ENCODE results near the gene MARK3.

Gene MARK3

GRCh38 chr14:103398427-103399195 lies 13.4 kb downstream of the MARK3 start:
- DNase-seq: peak in 2 of 3 donors; percentile 31 to 47

DNA sequence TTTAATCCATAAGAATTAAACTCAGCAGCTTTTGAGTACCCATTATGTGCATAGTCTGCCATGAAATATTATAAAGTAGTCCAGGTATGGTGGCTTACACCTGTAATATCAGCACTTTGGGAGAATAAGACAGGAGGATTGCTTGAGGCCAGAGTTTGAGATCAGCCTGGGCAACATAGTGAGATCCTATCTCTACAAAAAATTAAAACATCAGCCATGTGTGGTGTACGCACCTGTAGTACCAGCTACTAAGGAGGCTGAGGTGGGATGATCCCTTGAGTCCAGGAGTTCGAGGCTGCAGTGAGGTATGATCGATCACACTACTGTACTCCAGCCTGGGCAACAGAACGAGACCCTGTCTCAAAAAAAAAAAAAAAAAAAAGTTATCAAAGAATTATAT lies 15.3 kb downstream of the MARK3 start:
- no peak for DNase-seq

- DNase-seq: peak; percentile 37 to 59 (median 58)
Observed at GRCh38 chr14:103401223-103402214, 16.3 kb downstream of the MARK3 start.

DNA sequence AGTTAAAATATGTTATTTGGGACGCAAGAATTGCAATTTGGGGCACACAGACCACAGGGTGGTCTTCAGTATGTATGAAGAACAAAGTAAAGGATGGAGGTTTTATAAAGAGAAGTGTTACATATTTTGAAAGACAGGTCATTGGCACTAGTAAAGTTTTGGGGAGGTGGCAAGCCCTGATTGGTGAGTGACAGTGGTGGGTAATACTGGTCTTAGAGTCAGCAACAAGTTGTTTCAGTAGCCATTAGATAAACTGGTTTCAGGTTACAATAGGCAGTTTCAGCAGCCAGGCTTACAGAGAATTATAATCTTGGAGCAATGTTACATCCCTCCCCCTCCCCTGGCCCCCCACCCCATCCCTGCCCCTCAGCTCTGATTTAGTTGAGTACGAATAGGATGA lies 17.5 kb downstream of the MARK3 start:
- no peak for DNase-seq

GRCh38 chr14:103404032-103404918 lies 19.1 kb downstream of the MARK3 start:
- DNase-seq: no peak

- DNase-seq: no peak
Observed at GRCh38 chr14:103404920-103405319, 19.7 kb downstream of the MARK3 start.

- no peak for DNase-seq
Observed at GRCh38 chr14:103408491-103409155, 23.4 kb downstream of the MARK3 start.

- no peak for DNase-seq
Observed at GRCh38 chr14:103416916-103417315, 31.7 kb downstream of the MARK3 start.

GRCh38 chr14:103418481-103418818 lies 33.2 kb downstream of the MARK3 start:
- peak; percentile 94 to 98 (median 96) for DNase-seq

- no peak for DNase-seq
Observed at GRCh38 chr14:103421556-103421955, 36.3 kb downstream of the MARK3 start.

DNA sequence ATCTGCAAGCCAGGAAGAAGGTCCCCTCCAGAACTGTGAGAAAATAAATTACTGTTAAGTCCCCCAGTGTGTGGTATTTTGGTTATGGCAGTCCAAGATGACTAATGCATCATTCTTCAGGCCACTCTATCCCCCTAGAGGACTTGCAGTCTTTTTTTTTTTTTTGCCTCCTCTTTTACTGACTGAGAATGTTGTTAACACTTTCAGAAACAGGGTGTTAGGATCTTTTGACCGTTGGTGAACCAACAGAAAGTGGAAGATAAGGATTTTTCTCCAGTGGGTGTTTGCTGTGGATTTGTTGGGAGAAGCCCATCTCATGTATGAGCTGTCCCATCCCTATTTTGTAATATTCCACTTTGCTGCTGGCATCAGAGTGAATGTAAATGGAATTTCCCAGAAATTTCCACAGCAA lies 37.8 kb downstream of the MARK3 start:
- peak; percentile 81 to 96 (median 88) for DNase-seq

- peak; percentile 80 to 96 (median 85) for DNase-seq
Observed at GRCh38 chr14:103427485-103428443, 42.5 kb downstream of the MARK3 start.

DNA sequence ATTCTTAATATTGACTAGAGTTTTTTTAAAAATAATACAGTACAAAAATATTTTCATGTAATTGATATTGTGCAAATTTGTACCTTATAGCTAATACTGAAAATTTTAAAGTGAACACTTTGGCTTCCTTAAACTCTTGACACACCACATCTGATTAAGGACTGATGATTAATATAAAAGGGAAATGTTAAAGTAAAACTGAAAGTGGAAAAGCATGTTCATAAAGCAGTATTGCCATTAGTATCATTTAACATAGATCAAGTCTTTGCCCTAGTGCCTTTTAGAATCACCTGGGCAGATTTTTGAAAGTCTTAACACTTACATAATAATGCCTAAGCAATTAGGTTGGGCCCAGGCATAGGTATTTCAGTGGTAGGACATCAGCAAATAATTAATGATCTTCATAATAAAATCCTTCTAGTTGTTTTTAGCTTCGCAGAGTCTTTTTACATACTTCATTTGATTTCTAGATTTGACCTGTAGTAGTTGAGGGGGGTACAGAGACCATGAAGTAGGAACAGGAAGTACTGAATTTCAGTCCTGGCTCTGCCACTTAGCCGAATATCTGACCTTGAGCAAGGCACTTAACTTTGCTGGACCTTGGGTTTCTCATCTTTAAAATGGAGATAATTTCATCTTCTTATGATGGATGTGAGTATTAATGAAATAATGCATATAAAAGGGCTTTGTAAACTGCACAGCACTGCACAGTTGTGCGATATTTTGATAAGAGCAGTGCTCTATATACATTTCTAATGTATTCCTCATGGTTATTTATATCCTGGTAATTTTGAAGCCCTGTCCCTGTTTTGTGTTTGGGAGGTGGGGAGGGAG lies 43.7 kb downstream of the MARK3 start:
- peak; percentile 31 to 81 (median 75) for DNase-seq

- no peak for DNase-seq
Observed at GRCh38 chr14:103430358-103430757, 45.1 kb downstream of the MARK3 start.

DNA sequence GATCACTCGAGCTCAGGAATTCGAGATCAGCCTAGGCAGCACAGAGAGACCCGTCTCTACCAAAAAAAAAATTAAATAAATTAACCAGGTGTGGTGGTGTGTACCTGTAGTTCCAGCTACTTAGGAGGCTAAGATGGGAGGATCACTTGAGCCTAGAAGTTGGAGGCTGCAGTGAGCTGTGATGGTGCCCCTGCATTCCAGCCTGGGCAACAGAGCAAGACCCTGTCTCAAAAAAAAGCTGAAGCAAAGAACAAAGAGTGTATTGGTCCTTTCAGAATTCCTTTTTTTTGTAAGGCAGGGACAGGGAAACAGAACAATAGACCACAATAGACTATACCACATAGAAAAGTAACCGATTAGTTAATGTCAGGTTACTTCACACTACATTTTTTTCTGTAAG lies 47.4 kb downstream of the MARK3 start:
- DNase-seq: no peak

DNA sequence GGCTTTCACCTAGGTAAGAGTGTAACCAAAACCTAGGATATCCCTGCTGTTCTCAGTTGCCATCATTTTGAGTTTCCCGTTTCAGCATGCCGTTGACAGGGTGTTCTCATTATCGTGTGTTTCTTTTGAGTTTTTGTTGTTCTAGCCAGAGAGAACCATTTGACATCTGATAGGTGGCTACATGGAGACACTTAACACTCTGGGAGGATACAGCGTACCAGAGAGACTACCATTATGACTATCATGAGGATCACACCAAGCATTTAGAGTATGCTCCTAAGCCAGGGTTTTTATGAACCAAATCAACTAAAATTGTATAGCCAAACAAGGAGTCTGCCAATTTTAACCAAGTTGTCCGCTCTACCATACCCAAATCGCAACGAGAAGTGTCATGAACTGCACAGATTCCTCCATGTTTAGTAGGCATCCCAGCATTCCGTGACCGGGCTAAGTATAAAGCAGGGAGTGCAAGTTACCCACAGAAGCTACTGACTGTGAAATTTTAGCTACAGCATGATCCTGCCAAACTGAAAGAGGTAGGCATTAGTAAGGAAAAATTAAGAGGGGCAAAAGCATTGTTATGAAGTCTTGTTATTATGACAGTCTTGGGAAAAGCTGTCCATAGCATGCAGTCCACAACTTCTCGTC lies 48.8 kb downstream of the MARK3 start:
- no peak for DNase-seq

DNA sequence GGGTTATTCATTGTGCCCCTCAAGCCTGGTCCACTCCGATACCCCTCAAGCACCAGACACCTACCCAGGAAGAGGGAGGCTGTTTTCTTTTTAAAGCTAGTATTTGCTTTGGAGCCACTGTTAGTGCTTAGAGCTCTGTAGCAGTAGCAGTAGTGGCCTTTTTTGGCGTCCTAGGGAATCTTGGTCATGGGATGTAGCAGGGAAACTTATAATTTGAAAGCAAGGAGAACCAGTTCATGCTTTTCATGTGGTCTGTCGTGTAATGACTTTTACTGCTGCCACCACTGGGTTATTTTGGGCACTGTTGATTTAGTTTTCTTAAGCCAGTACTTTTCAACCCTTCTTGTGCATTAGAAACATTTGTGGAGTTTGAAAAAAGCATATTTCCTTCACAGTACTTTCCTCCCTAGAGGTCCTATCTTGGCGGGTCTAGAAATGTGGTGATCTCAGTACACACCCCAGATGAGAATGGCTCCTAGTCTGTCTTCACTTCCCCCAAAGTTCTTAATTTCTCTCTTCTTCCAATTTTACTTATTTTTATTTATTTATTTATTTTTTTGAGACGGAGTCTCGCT lies 49.7 kb downstream of the MARK3 start:
- no peak for DNase-seq

DNA sequence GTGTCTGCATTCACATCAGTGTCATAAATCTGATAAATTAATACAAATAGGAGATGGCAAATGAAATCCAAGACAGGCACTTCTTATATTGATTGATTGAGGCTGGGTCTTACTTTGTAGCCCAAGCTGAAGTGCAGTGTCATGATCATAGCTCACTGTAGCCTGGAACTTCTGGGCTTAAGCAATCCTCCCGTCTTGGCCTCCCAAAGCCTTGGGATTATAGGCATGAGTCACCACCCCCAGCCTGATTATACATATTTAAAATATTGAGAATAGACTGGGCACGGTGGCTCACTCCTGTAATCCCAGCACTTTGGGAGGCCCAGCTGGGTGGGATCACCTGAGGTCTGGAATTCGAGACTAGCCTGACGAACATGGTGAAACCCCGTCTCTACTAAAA lies 51.3 kb downstream of the MARK3 start:
- DNase-seq: peak; percentile 82 to 91 (median 88)

DNA sequence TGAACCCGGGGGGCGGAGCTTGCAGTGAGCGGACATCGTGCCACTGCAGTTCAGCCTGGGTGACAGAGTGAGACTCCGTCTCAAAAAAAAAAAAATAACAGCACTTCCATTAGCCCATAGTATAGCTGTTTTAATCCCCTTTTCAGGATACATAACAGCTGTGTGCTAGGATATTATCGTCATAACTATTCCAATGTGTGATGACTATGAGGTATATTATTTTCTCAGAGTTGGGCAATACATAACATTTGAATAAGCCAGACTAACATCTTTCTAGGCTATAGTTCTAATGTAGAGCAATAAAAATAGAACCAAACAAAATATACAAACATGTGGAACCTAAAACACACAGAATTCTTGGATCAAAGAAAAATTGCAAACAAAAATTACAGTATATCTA lies 57.1 kb downstream of the MARK3 start:
- no peak for DNase-seq

Data from suppressor macrophage treated with lipopolysaccharide for 1 hour (primary cell).